Measurements from ENCODE around the gene MGAT3.

MGAT3 gene

DNA sequence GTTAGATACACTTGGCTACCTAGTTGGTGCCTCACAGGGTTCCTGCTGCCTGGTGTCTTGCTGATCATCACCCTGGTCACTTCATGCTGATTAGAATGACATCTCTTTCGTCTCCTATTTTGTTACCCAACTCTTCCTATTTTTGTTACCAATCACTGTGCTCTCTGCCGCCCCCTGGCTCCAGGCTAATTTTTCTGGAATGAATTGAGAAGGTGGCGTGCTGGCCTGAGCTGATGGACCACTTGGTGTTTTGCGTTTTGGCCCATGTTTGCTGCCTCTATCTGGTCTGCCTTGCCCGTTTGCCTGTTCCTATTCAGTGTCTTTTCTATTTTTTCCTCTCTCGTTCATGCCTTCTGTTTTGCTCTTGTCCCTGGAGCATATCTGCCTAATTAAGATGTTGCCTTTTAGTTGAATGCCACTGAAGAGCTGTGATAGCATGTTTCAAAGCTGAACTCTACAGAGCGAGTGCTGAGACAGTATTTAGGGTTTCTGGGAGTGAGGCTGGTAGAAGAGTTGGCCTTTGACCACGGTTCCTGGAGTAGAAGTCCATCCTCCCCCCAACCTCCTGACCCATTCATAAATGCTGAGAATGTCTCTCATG is 57.7 kb downstream of the MGAT3 start:
- peak; percentile 75 for DNase-seq (ENCODE audit: low spot score)

DNA sequence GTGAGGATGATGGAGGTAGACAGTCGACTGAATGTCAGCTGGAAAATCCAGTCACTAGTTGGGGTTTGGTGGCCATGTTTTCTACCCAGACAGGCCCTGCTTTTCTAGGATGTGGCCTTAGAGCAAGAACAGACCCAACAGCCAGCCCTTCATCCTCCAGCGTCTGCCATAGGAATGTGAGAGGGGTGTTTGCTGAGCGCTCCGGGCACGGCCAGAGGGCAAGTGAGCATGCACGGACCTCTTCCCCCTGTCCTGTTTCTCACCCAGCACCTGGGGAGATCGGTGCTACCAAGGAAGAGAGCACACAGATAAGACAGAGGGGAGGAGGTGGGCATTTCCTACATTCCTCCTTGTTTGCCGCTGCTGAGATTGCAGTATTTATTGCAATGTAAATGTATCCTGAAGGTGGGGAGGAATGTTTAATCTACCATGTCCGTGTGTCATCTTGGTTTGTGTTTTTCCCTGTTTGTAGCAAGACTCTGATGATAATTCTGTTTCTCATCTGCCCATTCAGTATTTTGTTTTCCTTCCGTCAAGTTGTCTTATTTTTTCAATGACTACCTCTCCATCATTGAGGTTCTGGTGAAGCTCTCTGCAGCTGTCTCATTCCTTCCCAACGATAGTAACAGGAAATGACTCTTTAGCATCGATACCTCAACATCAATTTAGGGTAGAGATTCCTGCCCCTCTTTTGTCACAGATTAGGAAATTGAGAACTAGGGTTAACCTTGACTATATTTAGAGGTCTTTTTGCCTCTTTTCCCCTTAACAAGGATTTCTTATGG is 58.6 kb downstream of the MGAT3 start:
- DNase-seq (ENCODE audit: low spot score), result no peak

DNA sequence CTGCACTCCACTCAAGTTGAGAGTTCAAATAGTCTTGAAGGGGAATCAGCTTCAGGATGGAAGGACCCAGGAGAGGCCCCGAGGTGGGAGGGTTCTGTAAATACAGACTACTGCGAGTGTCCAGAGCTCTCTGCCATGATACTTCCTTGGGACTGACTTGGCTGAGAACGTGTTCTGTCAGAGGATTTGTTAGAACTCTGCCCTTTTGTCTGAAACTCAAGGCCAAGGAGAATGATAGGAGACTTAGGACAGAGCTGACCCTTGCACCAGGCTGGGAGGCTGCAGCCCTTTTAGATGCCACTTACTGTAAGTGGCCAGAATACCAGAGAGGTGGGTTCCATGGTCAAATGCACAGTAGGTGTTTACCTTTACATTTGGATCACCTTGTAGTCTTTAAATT is 60.7 kb downstream of the MGAT3 start:
- no peak for DNase-seq (ENCODE audit: low spot score)

DNA sequence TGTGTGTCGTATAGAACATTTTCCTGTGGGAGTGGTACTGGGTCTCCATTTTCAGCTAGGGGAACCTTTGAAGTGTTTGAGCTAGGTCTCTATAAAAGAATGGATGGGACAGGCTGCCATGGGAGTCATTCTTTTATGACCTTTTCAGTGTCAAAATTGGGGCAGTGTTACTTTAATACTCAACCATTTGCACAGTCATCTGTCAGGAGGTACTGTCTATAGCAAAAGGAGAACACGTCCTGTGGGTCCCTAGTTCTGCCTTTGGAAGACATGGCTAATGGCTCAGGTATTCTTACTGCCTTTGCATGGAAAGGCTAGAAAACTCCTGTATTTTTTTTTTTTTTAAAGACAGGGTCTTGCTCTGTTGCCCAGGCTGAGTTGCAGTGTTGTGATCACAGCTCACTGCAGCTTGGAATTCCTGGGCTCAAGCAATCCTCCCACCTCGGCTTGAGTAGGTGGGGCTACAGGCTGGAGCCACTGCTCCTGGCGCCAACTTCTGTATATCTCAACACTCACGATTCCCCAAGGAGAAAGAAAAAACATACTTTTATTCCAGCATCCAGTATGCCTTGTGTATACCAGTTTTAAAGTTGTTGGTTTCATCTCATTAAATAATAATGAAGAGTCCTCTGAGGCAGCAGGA is 61.5 kb downstream of the MGAT3 start:
- no peak for DNase-seq (ENCODE audit: low spot score)

DNA sequence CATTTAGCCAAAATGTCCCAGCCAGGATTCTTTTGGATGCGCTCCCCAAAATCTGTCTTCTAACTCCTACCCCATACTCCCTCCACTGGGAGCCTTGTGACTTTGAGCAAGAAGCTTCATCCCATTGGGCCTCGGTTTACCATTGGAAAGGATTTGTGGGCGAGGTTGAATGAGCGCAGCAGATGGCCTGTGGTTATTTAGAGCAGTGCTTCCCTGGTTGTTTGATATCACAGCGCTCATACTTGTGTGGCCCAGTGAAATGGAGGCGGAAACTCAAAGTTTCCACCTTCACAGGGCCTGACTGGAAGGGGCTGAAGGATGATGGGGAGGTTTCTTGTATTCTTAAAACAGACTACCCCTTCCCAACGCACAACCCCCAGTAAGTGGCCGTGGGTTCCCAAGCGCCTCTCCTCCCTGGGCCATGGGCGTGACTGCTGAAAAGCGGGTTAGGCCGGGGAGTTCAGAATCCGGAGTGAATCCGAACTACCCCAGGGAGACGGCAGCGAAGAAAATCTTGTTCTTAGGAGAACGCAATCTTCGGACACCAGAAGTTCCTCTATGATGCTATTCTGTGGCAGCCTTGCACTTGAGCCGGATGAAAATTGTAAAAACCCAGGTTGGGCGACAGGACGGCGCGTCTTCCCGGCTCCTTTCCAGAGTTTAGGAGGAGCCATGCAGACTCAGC is 62.3 kb downstream of the MGAT3 start:
- DNase-seq (ENCODE audit: low spot score), result no peak

DNA sequence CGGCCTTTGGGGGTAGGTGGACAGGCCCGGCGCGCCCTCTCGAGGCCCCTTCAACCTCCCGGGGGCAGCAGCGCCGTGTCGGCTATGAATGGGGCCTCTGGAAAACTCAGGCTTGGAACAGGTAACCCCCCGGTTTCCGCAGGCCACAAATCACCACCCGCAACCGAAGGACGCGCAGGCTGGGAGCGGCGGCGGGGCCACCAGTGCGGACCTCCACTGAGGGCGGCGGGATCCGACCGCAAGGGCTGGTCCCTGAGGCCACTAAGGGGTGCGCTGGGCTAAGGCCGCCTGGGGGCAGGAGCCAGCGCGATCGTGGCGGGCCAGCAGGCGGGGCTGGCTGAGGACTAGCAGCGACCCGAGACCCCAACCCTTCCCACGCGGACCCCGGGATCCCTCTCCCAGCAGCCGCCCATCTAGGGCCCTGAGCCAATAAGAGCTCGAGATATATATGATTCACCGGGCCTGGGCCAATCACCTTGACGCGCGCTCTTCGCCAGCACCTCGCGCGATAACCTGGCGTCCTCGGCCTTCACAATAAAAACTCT is 62.9 kb downstream of the MGAT3 start:
- DNase-seq (ENCODE audit: low spot score), result peak; percentile 69

DNA sequence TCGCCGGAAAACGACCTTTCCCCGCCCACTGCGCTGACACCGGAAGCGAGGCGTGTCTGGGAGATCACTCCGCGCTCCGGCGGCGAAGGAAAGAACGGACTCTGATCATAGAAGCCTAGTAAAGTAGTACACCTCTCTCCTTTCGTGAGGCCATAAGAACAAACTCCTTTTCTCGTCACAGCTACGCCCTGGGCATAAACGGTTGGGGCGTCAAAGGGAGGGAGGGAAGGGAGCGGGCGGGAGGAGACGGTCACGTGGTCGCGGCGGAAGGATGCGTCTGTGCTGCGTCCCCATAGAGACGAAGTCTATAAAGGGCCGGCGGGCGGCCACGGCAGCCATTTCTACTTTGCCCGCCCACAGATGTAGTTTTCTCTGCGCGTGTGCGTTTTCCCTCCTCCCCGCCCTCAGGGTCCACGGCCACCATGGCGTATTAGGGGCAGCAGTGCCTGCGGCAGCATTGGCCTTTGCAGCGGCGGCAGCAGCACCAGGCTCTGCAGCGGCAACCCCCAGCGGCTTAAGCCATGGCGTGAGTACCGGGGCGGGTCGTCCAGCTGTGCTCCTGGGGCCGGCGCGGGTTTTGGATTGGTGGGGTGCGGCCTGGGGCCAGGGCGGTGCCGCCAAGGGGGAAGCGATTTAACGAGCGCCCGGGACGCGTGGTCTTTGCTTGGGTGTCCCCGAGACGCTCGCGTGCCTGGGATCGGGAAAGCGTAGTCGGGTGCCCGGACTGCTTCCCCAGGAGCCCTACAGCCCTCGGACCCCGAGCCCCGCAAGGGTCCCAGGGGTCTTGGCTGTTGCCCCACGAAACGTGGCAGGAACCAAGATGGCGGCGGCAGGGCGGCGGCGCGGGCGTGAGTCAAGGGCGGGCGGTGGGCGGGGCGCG is 63.7 kb downstream of the MGAT3 start, which contains the start of gene ATF4:
TSS of gene ATF4 (plus strand) at position 337 of the 880 bp plus-strand sequence. CDS start 884 bp downstream, outside the sequence.
- peak; percentile 98 for DNase-seq (ENCODE audit: low spot score)

DNA sequence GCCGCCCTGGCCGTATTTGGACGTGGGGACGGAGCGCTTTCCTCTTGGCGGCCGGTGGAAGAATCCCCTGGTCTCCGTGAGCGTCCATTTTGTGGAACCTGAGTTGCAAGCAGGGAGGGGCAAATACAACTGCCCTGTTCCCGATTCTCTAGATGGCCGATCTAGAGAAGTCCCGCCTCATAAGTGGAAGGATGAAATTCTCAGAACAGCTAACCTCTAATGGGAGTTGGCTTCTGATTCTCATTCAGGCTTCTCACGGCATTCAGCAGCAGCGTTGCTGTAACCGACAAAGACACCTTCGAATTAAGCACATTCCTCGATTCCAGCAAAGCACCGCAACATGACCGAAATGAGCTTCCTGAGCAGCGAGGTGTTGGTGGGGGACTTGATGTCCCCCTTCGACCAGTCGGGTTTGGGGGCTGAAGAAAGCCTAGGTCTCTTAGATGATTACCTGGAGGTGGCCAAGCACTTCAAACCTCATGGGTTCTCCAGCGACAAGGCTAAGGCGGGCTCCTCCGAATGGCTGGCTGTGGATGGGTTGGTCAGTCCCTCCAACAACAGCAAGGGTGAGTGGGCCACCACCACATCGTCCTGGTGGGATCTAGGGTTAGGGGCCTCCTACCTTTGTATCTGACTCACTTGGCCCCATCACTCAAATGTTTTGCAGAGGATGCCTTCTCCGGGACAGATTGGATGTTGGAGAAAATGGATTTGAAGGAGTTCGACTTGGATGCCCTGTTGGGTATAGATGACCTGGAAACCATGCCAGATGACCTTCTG is 64.5 kb downstream of the MGAT3 start:
- peak; percentile 59 for DNase-seq (ENCODE audit: low spot score)

DNA sequence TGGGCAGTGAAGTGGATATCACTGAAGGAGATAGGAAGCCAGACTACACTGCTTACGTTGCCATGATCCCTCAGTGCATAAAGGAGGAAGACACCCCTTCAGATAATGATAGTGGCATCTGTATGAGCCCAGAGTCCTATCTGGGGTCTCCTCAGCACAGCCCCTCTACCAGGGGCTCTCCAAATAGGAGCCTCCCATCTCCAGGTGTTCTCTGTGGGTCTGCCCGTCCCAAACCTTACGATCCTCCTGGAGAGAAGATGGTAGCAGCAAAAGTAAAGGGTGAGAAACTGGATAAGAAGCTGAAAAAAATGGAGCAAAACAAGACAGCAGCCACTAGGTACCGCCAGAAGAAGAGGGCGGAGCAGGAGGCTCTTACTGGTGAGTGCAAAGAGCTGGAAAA is 65.3 kb downstream of the MGAT3 start:
- peak; percentile 25 for DNase-seq (ENCODE audit: low spot score)

DNA sequence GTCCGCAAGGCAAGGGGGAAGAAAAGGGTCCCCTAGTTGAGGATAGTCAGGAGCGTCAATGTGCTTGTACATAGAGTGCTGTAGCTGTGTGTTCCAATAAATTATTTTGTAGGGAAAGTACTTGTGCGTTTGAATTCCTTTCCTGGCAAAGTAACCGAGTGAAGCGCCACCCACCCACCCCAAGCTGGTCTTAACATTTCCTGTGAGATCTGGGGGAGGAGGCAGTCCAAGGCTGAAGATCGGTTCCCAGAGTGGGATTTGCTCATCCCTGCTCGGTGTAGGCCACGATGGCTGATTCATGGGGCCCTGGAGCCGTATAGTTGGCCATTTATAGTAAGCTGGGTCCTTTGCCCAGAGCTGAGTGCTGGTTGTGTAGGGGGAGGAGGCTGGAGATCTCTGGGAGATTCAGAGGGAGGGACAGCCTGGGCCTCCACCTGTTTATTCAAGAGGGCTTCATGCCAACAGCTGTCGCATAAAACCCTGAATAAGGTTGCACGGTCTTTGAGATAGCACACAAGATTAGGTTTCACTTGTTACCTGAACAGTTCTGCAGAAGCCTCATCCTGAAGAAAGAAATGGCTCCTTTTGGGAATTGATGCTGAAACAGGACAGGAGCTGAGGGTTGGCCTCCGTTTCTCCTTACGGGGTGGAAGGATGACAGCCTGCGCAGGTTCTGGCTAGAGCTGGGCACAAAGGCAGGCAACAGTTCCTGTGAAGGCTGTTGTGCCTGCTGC is 65.9 kb downstream of the MGAT3 start:
- DNase-seq (ENCODE audit: low spot score), result peak; percentile 62

DNA sequence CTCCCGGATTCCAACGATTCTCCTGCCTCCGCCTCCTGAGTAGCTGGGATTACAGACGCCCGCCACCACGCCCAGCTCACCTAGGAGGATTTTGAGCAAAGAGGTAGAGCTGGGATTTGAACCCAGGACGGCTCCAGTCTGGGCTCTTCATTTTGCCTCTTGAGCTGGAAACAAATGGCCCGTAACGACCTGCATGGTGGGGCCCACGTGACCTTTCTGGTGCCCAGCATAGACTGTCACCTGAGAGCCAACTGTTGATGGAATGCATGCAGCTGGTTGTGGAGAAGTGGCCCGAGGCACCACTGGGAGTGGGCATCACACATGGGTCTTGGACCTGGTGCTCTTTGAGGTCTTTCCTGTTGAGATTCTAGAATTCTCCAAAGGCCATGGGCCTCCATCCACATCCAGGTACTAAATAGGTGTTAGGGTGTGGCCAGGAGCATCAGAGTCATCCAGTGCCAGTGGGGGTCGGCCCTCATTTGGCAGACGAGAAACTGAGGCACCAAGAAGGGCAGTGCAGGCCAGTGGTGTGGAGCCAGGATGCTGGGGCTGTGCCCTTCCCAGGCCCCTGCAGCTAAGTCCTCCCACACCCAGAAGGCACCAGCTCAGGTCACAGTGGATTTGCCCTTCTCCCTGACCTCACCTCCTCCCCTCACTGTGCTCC is 67.4 kb downstream of the MGAT3 start:
- peak; percentile 42 for DNase-seq (ENCODE audit: low spot score)

DNA sequence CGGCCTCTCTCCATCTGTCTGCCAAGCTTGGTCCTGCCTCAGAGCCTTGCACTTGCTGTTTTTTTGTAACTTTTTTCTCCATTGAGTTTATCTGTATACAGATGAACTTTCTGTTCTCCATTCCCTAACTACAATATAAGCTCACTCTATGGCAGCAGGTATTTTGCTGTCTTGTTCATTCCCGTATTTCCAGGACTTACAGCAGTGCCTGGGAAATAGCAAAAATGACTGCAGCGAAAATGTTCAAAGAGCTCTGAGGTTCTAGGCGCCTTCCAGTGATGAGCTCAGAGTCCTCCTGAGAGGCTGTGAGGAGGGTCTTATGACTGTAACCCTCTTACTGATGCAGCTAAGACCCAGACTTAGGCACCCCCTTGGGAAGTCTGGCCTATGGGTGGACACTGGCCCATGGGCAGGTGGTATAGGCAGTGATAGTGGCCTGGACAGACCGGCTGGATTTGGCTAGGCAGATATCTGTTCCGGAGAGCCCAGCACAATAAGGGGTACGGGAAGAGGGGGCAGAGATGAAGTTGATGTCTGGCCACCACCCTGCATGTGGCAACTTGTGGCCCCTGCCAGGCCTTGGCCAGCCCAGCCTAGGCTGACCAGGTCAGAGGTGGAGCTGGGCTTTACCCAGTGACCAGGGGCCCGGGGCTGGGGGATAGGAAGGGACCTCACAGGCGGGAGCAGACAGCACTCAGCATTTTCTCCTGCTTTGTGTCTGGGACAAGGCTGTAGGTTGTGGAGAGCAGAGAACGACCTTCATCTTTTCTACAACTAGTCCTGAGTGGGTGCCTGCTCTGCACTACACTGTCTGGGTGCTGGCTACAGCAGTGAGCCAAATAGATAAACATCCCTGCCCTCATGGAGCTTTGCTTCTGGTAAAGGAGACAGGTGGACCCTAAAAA is 68.2 kb downstream of the MGAT3 start:
- DNase-seq (ENCODE audit: low spot score), result no peak

DNA sequence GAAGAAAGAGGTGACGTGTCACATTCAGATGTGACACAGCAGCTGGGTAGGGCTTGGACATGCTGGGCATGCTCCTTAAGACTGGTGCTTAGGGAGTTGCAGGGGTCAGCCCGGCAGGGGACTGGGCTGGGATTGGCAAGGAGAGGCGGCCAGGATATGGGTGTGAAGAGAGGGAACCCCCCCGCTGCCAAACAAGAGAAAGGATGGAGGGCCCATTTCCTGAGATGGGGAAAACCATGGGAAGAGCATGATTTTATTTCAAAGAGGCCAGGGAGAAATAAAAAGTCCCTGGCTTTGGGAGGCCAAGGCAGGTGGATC is 68.8 kb downstream of the MGAT3 start:
- DNase-seq (ENCODE audit: low spot score), result no peak

DNA sequence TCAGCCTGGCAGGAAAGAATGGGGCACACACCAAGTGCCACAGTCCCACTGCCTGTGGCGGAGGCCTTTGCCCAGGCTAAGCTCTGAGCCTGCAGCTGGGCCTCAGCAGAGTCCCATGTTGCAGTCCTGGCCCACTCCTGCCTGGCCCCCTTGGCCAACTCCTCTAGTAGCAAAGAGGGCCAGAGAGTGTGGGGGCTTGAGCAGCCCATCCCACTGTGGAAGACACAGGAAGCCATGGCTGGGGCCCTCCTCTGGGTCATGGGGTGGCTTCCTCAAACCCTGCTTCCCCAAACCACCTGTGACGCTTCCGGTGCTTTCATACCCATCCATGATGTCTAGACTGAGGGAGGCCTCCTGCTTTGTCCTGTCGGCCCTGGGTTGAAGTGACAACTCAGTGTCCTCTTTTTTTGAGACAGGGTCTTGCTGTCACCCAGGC is 69.9 kb downstream of the MGAT3 start:
- DNase-seq (ENCODE audit: low spot score), result peak; percentile 31

DNA sequence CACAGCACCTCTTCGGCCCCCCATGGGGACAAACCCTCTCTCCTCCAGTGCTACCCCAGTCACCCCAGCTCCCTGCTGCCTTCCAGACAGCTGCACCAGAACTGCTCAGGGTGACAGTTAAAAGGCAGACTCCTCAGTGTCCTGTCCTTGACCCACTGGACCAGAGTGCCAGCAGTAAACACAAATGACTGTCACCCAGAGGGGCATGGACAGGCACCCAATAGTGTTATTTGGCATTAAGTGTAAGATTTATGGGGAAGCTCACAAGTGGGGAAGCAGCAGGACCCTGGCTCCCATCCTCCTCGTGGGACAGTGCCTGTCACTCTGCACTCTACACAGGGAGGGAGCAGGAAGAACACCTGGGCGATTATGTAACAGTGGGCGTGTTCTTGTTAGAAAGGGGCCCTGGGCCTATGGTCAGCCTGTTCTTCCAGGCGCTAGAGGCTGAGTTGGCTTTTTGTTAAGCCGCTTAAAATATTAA is 70.7 kb downstream of the MGAT3 start:
- no peak for DNase-seq (ENCODE audit: low spot score)

DNA sequence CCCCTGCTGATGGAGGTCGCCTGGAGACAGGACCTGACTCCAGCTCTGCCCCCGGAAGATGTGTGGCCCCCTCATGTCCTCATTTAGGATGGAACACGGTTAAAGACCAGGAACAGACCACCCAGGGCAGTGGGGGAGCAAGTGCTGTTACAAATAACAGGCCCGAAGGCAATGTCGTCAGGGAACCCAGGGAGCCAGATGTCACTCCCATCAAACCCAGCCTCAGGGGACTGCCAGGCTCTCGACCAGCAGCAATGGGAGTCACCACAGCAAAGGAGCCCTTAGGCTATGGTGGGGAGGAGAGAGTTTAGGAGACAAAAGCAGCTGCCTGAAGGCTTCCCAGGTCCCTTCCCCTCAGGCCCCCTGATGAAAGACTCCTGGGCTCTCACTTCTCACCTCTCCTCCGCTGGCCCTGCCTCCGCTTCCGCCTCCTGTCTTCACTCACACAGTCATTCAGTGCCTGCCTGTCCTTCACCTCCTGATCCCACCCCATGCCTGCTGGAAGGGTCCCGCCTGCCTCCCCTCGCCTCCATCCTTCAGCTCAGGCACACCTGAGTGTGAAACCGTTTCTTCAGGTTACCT is 71.4 kb downstream of the MGAT3 start:
- DNase-seq (ENCODE audit: low spot score), result no peak

DNA sequence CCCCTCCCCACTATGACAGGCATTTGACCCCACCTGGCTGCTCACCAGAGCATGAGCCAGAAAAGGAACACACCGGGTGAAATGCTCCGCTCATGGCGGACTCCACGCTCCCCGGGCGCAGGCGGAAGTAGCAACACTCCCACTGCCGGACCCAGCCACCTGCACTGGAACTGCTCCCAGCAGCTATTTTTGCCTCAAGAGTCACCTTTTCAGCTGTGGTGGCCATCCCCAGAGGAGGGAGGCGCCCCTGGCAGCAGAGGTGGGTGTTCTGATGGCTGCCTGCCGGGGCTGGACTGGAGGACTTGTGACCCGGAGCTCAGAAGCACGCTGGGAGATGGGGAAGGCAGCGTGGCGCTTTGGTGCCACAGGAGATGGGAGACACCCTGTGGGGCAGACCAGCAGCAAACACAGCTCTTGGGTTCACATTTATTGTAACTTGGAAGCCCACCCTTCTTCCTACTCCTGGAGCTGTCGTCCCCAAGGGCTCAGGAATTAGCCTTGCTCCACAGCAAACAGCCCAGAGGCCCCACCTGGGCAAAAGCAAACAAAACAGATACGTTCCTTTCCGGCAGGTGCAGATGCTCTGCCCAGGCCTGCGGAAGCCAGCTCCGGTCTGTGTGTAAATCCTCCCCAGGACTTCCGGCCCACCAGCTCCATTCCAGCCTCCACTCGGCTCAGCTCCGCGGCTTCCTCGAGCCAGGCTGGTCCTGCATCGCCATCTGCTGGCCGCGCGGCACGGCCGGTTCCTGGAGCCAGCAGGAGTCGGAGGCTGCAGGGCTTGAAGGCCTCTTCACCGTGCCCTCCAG is 72.1 kb downstream of the MGAT3 start:
- DNase-seq (ENCODE audit: low spot score), result peak; percentile 90
